GM21737 (cell line): Measurements from ENCODE around the gene PHYKPL.
"Not testable (repeated sequence)": the region's sequence is repeated elsewhere in the genome, so short reads cannot be mapped to it uniquely, and the experiment has no call there.

Source experiments
- ATAC-seq: cut with Tn5 transposase; IDR thresholded peaks from one replicate; pipeline ENCODE4 v1.9.1; 2021; ENCODE audit warnings: mild to moderate bottlenecking, moderate library complexity; ENCODE audit not compliant: unreplicated experiment

The PHYKPL gene

GRCh38 chr5:178265746-178266145 is 33.1 kb upstream of the PHYKPL start:
- no peak for ATAC-seq

DNA sequence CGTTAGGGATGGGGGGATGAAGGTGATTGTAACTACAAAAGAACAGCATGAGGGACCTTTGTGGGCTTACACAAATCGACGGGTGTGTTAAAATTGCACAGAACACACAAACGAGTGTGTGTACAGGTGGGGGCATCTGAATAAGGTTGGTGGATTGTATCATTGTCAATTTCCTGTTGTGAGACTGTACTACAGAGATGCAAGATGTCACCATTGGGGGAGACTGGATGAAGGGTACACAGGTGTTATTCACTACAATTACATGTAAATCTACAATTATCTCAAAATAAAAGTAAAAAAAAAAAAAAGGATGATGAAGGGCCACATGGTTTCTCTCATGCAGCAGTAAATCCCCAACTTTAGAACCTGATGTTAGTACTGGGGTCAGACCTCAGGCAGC is 31.4 kb upstream of the PHYKPL start:
- ATAC-seq: no peak

GRCh38 chr5:178261666-178262600 is 29.3 kb upstream of the PHYKPL start:
- ATAC-seq: no peak

GRCh38 chr5:178259623-178260536 is 27.3 kb upstream of the PHYKPL start:
- ATAC-seq: no peak

- no peak for ATAC-seq
Observed at GRCh38 chr5:178257650-178258049, 25.0 kb upstream of the PHYKPL start.

- no peak for ATAC-seq
Observed at GRCh38 chr5:178256746-178257145, 24.1 kb upstream of the PHYKPL start.

- not testable (repeated sequence) for ATAC-seq
Observed at GRCh38 chr5:178253632-178254031, 21.0 kb upstream of the PHYKPL start.

- no peak for ATAC-seq
Observed at GRCh38 chr5:178252258-178252657, 19.7 kb upstream of the PHYKPL start.

DNA sequence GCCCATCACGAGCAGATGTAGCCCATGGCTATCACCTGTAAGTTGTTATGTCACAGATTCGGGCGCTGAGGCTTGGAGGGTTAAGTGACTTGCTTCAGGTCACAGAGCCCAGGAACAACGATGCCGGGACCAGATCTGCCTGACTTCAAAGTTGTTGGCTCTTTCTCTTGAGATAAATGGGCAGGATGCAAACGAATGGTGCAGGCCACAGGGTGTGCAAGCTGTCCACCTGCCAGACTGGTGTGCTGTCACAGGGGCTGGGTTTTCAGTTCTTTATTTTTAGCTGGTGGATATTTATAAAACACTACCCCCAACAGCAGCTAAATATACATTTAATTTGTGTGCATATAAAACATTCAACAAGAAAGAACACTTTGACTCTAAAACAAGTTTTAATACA is 17.7 kb upstream of the PHYKPL start:
- ATAC-seq: no peak

DNA sequence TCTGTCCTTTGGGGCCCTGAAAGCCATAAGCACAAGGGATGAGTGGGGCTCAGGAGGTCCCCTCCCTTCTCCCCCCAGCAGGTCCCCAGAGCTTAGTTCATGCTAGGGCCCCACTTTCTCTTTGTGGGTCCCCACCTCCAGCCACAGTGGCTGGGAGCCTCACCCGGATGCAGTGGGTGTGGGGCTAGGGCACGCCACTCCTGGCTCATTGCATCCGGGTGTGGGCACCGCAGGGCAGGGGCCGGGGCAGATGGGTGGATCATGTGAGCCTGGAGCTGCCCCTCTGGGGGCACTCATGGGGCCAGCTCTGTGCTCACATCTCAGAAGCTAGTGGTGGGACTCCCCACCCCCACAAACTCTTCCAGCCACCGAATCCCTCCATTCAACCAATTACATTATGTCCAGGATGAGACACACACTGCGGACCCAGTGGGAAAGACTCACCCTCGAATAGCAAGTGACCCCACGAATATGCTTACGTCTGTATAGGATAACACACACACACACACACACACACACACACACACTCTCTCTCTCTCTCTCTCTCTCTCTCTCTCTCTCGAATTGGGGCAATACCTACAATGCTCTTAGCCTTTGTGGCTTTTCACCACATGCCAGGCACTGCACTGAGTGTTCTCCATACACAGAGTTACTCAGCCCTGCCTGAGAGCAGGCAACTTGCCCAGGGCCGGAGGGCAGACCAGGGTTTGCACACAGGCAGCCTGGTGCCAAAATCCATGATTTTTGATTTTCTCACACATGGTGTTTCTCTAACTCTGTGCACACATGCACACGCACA is 16.8 kb upstream of the PHYKPL start:
- ATAC-seq: no peak

GRCh38 chr5:178248750-178249149 is 16.1 kb upstream of the PHYKPL start:
- no peak for ATAC-seq

- no peak for ATAC-seq
Observed at GRCh38 chr5:178247481-178248456, 15.2 kb upstream of the PHYKPL start.

DNA sequence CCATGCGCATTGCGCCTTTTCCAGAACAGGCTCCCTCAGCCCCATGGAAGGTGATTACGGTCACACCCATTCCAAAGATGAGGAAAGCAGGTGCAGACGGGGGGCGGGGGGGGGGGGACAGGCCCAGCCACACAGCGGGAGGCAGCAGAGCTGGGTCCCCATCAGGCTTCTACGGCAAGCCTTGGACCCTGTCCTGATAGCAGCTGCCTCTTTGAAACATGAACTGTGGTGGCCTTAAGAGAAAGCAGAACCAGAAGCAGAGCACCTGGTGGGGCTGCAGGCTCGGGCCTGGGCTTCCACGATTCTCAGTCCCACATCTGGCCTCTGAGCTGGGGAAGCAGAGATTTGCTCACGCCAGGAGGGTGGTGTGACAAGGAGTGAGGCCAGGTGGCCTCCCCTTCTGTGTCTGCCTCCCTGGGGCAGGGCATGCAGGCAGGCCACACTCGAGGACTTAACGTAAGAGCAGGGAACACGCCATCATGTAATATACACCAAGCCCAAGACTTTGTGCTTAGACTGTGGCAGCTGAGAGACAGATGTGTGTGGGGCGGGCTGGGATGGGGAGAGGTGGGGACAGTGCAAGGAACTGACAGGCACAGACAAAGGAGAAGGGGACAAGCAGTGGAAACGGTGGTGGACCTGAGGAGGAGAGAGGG is 14.2 kb upstream of the PHYKPL start:
- no peak for ATAC-seq

DNA sequence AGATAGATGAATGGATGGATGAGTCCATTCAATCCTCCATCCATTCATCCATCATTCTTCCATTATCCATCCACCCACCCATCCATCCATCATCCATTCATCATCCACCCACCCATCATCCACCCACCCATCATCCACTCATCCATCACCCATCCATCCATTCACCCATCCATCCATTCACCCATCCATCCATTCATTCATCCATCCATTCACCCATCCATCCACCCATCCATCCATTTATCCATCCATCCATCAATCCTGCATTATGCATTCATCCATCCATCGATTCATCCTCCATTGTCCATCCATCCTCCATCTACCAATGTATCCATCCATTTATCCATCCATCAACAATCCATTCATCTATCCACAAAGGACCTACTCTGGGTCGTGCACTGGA is 12.8 kb upstream of the PHYKPL start:
- no peak for ATAC-seq

DNA sequence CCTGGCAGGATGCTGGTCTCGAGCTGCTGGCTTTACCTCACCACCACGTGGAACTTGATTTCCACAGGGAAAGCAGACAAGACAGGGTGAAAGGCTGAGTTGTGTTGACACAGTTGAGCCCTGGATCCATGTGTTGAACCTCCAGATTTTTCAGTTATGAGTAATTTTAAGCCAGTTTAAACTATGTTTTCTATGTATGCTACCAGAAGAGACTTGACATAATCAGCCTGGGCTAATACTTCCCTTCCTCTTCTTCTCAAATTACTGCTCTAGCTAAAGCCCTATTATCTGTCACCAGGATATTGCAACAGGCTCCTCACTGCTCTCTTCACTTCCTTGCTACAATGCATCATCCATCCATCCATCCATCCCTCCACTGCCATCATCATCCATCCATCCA is 12.0 kb upstream of the PHYKPL start:
- no peak for ATAC-seq

GRCh38 chr5:178242416-178242815 is 9.8 kb upstream of the PHYKPL start:
- no peak for ATAC-seq

DNA sequence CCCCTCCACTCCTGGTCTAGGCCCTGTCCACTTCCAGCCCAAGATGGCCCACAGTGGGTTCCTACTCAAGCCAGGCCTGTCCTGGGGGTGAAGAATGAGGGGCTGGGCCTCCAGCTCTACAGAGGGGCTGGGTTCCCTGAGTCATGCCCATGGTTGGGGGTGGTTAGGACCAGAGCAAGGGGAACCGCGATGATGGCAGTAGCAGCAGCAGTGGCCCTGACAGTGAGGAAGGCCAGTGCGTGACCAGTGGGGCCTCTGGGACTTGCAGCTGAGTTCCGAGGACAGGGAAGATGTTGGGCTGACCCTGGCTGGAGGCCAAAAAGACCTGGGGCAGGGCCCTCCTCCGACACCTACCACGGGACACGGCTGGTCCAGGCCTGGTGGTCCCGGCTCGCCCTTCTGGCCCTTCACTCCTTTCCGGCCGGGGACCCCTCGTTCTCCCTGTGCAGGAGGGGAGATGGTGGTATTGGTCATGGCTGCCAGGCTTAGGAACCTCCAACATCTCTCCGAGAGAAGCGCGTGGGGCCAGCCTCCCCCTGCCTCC is 9.2 kb upstream of the PHYKPL start:
- no peak for ATAC-seq

DNA sequence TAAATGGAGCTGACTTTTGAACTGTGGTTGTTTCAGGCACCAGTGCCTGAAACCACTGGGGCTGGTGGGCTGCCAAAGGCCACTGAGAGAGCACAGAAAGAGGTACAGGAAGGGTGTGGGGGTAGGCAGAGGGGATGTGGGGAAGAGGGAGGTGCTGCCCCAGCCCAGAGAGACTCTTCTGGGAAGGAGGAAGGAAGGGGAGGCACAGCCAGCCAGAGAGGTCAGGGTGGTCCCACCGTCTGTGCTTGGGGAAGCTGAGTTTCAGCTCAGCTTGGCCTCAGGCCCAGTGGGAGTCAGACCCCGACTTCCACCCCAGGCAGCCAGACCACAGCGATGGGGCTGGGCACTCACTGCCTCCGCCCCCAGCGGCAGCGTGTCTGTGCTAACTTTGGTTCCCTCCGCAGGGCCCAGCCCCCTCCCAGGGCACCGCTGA is 8.6 kb upstream of the PHYKPL start:
- ATAC-seq: no peak

DNA sequence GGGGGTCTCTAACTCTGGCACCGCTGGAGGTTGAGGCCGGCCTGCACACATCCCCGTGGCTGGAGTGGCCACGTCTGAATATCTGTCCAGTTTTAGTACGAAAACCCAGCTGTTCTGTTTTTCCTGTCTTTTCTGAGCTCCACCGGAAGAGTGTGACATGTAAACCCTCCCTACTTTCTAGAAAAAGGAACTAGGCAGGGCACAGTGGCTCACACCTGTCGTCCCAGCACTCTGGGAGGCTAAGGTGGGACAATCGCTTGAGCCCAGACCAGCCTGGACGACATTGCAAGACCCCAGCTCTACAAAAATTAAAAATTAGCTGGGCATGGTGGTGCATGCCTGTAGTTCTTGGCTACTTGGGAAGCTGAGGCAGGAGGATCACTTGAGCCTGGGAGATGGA is 8.2 kb upstream of the PHYKPL start:
- no peak for ATAC-seq
